SK-N-SH (cell line): ENCODE measurements around the gene CAP2. TPM values are rescaled to one million over a fixed set of nuclear protein-coding genes. Genes with fewer than 3 reads are reported as not detected.

Source experiments
- CTCF ChIA-PET: fragments of 300-600, 350-600 bp; formaldehyde crosslinking; extraction: SDS; loops from one replicate; lab custom pipeline; 2021; lab: Yijun Ruan, JAX
- POLR2A ChIA-PET: fragments of 350-600 bp; sonication (Branson Sonifier 250); formaldehyde crosslinking; extraction: SDS; loops from one replicate; lab custom pipeline; 2020; ENCODE audit warnings: antibody characterized with exemption, inconsistent platforms; lab: Yijun Ruan, JAX
- DNase-seq: peaks from one replicate; pipeline ENCODE4 v3.0.0; 2012
- H2AFZ ChIP-seq: fragments of 200-600 bp; sonication (generic); 2 replicates; pipeline ENCODE4 v1.8.1; 2016; ENCODE audit warnings: antibody characterized with exemption, mild to moderate bottlenecking, low read depth
- H3F3A ChIP-seq: fragments of 200-600 bp; sonication (generic); replicated peaks from 2 replicates; pipeline ENCODE3; 2016; ENCODE audit warnings: antibody characterized with exemption, mild to moderate bottlenecking; ENCODE audit not compliant: insufficient read depth
- H3K27ac ChIP-seq, 2 experiments: fragments of 200-500 bp in 1 of 2; fragments of 200-600 bp in 1 of 2; sonication (Bioruptor generic) in 1 of 2; sonication (generic), shearing (Covaris generic) in 1 of 2; 2 replicates each; pipeline versions ENCODE4 v1.5.1 to v1.6.1; 2014 to 2016; ENCODE audit warnings: low read depth in 2 of 2, inconsistent platforms in 1 of 2, low read length in 1 of 2, mild to moderate bottlenecking in 1 of 2, mixed read lengths in 1 of 2
- H3K27me3 ChIP-seq: fragments of 200-600 bp; sonication (generic), shearing (Covaris generic); 2 replicates; pipeline ENCODE4 v1.6.1; 2016; ENCODE audit warnings: mixed run types; ENCODE audit not compliant: insufficient read depth
- H3K36me3 ChIP-seq, 2 experiments: fragments of 200-500 bp in 1 of 2; fragments of 200-600 bp in 1 of 2; sonication (Bioruptor generic) in 1 of 2; sonication (generic) in 1 of 2; replicated peaks in 1 of 2; 2 replicates each; pipeline versions ENCODE3 to v1.5.1; 2014 to 2016; ENCODE audit warnings: low read length in 1 of 2, mild to moderate bottlenecking in 1 of 2; ENCODE audit not compliant: insufficient read depth in 2 of 2, control insufficient read depth in 1 of 2
- H3K4me1 ChIP-seq, 2 experiments: fragments of 200-500 bp in 1 of 2; fragments of 200-600 bp in 1 of 2; sonication (Bioruptor generic) in 1 of 2; sonication (generic), shearing (Covaris generic) in 1 of 2; 2 replicates each; pipeline versions ENCODE4 v1.5.1 to v1.6.1; 2014 to 2016; ENCODE audit warnings: low read depth in 1 of 2, low read length in 1 of 2, mixed run types in 1 of 2; ENCODE audit not compliant: insufficient read depth in 2 of 2, control insufficient read depth in 1 of 2
- H3K4me2 ChIP-seq: fragments of 200-600 bp; sonication (generic), shearing (Covaris generic); 2 replicates; pipeline ENCODE4 v1.6.1; 2017; ENCODE audit warnings: mixed run types
- H3K4me3 ChIP-seq, 2 experiments: fragments of 200-500 bp in 1 of 2; fragments of 200-600 bp in 1 of 2; sonication (Bioruptor generic) in 1 of 2; sonication (generic), shearing (Covaris generic) in 1 of 2; 2 replicates each; pipeline versions ENCODE4 v1.5.1 to v1.8.1; 2014 to 2016; ENCODE audit warnings: low read depth in 2 of 2, inconsistent platforms in 1 of 2, low read length in 1 of 2, mild to moderate bottlenecking in 1 of 2, mixed read lengths in 1 of 2, moderate library complexity in 1 of 2
- H3K79me2 ChIP-seq: fragments of 200-600 bp; sonication (generic); 2 replicates; pipeline ENCODE4 v1.8.1; 2017; ENCODE audit warnings: mild to moderate bottlenecking; ENCODE audit not compliant: insufficient read depth
- H3K9ac ChIP-seq: fragments of 200-600 bp; sonication (generic); 2 replicates; pipeline ENCODE4 v1.6.1; 2017; ENCODE audit warnings: mixed run types
- H3K9me2 ChIP-seq: fragments of 200-600 bp; sonication (generic); 2 replicates; pipeline ENCODE4 v1.6.1; 2017; ENCODE audit warnings: mixed run types
- H3K9me3 ChIP-seq: fragments of 200-600 bp; sonication (generic); 2 replicates; pipeline ENCODE4 v1.6.1; 2017; ENCODE audit warnings: mixed run types, mild to moderate bottlenecking, moderate library complexity
- H4K20me1 ChIP-seq: fragments of 200-600 bp; sonication (generic); 2 replicates; pipeline ENCODE4 v1.6.1; 2017; ENCODE audit warnings: mild to moderate bottlenecking, mixed run types; ENCODE audit not compliant: insufficient read depth
- CHD2 ChIP-seq: fragments of 150-350 bp; IDR thresholded peaks from 2 replicates; pipeline ENCODE4 v1.6.1; 2018; ENCODE audit warnings: low read length; ENCODE audit not compliant: partially characterized antibody
- ELF1 ChIP-seq: IDR thresholded peaks from 2 replicates; pipeline ENCODE4 v1.4.0; 2012
- GATA2 ChIP-seq: sonication (generic); formaldehyde crosslinking; IDR thresholded peaks from 2 replicates; pipeline ENCODE4 v1.5.0; 2020; ENCODE audit warnings: mild to moderate bottlenecking, missing genetic modification reagents
- JUND ChIP-seq: IDR thresholded peaks from 2 replicates; pipeline ENCODE4 v1.4.0; 2012
- MAX ChIP-seq: IDR thresholded peaks from 2 replicates; pipeline ENCODE4 v1.4.0; 2012; ENCODE audit warnings: low read depth
- MEF2A ChIP-seq: IDR thresholded peaks from 2 replicates; pipeline ENCODE4 v1.4.0; 2012; ENCODE audit warnings: low read depth, borderline replicate concordance
- POLR2AphosphoS5 ChIP-seq: IDR thresholded peaks from 2 replicates; pipeline ENCODE4 v1.6.1; 2012; ENCODE audit warnings: low read depth, low read length
- REST ChIP-seq: IDR thresholded peaks from 2 replicates; pipeline ENCODE4 v1.6.1; 2012; ENCODE audit warnings: mild to moderate bottlenecking, low read depth, low read length, moderate library complexity
- RFX5 ChIP-seq: IDR thresholded peaks from 2 replicates; pipeline ENCODE4 v1.6.1; 2012; ENCODE audit warnings: mild to moderate bottlenecking, improper control_type of control experiment, low read length
- TEAD4 ChIP-seq: IDR thresholded peaks from 2 replicates; pipeline ENCODE4 v1.4.0; 2012; ENCODE audit warnings: mild to moderate bottlenecking, borderline replicate concordance; ENCODE audit not compliant: insufficient read depth
- USF1 ChIP-seq: IDR thresholded peaks from 2 replicates; pipeline ENCODE4 v1.4.0; 2012; ENCODE audit warnings: low read depth, borderline replicate concordance
- USF2 ChIP-seq: fragments of 150-350 bp; IDR thresholded peaks from 2 replicates; pipeline ENCODE4 v1.6.1; 2017; ENCODE audit warnings: antibody characterized with exemption, low read length, low read depth, borderline replicate concordance
- YY1 ChIP-seq: IDR thresholded peaks from 2 replicates; pipeline ENCODE4 v1.4.0; 2012; ENCODE audit warnings: low read depth, mild to moderate bottlenecking
- WGBS: methylation state at CpG from one replicate; pipeline ENCODE4 v1.1.6; 2017; ENCODE audit warnings: low lambda C conversion rate; 5-methylcytosine and 5-hydroxymethylcytosine counted together
- polyA plus RNA-seq, 3 experiments: library from polyadenylated mRNA; depleted of rRNA; stranded (reverse); fragments of >200 nt; gene quantifications; 2 replicates each; pipeline ENCODE4 v1.2.3, GENCODE V29; 2012

CAP2 gene
- polyA plus RNA-seq, 1 of the 3 experiments (the other 2 are of a cell fraction) = 8.5 TPM

DNA sequence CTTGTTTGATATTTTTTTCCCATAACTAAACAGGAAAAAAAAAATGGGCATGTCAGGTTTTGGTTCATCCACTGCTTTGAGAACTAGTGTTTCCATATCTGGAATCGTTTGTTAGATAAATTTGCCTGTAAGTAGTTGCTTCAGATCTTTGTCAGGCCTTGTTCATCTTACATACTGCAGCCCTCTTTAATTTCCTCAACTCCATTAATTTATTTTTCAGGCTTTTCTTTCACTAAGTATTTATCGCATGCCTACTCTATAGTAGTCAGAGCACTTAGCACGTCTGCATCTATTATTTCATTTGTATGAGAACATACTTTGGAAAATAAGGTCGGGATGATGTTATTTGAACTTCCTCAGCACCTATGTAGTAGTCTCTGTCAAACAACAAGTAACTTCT is 80.9 kb downstream of the CAP2 start:
- Histone ChIP-seq H3K27me3 (no peaks in the 10 kb centered on the region), H3K9me2 (no peaks in the 10 kb centered on the region), H4K20me1 (no peaks in the 10 kb centered on the region), H3K4me2 (no peak overlapping the region), H3K36me3 (no peaks in the 10 kb centered on the region), H3K4me1 (peaks cover 13 to 26% of the 10 kb centered on the region in 2 experiments; a peak in 3 of 4 replicates), H3K9me3 (no peaks in the 10 kb centered on the region), H2AFZ (no peak overlapping the region), H3F3A (peaks cover 3% of the 10 kb centered on the region), H3K27ac (peak overlapping the region in 1 of 2 experiments; percentile 75; a peak in 1 of 4 replicates), H3K9ac (no peak overlapping the region), H3K79me2 (no peaks in the 10 kb centered on the region), H3K4me3 (no peak overlapping the region)
- no peak for DNase-seq
- ChIA-PET POLR2A (no interaction called here), CTCF (interaction anchor here (0.8 to 1.7 kb wide), 2 partner anchors 103 to 110 kb away, joined by 3 to 4 read pairs; no protein-coding TSS in a partner anchor)
- TF ChIP-seq RFX5 (no peak), ELF1 (no peak), MEF2A (no peak), YY1 (no peak), USF1 (no peak), CHD2 (no peak), MAX (no peak), POLR2AphosphoS5 (no peak), REST (no peak), JUND (no peak), TEAD4 (no peak), USF2 (no peak), GATA2 (no peak)
- 51% methylated on average over 4 of the region's 4 CpGs for WGBS
